ENCODE results near the gene DDX39B. TPM values are rescaled to one million over a fixed set of nuclear protein-coding genes. Genes with fewer than 3 reads are reported as not detected.
A peak's percentile ranks its signal among the peaks of the same experiment; 100 is the strongest.

The DDX39B gene
- polyA plus RNA-seq, 3 donors, result 64.1 to 1,059 (median 67.8) TPM

DNA sequence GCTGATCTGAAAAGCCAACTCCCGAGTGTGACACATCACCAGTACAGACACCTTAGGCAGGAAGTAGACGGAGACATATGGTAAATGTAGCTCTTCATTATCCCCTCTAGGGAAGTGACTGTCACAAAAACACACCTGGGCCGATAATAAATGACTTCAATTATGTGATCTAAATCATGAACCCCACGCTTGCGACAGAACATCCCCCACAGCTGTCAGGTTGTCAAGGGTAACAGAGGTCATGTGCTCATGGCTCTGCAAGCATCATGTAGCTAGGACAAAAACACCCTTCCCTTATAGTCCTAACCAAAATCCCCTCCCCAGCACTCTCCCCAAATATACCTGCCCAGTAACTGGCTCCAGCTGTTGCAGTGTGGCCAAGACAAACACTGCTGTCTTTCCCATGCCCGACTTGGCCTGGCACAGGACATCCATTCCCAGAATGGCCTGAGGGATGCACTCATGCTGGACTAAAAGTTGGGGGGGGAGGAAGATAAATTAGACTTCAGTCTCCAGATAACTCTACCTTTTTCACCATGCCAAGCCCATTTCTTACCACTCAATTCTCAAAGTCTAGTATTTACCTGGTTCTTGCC lies 2.9 kb downstream of the DDX39B start:
- TF ChIP-seq, protein P1, sequence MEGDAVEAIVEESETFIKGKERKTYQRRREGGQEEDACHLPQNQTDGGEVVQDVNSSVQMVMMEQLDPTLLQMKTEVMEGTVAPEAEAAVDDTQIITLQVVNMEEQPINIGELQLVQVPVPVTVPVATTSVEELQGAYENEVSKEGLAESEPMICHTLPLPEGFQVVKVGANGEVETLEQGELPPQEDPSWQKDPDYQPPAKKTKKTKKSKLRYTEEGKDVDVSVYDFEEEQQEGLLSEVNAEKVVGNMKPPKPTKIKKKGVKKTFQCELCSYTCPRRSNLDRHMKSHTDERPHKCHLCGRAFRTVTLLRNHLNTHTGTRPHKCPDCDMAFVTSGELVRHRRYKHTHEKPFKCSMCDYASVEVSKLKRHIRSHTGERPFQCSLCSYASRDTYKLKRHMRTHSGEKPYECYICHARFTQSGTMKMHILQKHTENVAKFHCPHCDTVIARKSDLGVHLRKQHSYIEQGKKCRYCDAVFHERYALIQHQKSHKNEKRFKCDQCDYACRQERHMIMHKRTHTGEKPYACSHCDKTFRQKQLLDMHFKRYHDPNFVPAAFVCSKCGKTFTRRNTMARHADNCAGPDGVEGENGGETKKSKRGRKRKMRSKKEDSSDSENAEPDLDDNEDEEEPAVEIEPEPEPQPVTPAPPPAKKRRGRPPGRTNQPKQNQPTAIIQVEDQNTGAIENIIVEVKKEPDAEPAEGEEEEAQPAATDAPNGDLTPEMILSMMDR (IDR thresholded peaks at IDR 0.05), result no peak
- DNase-seq, result no peak
- Histone ChIP-seq H3K9me3 (replicated peaks in 1 of 2; ENCODE audit: control insufficient read depth in 1 of 2, insufficient read depth in 1 of 2, low read length in 2 of 2) (no peaks in the 10 kb centered on the region), H3K27me3 (ENCODE audit: control insufficient read depth in 2 of 2, insufficient read depth in 2 of 2, low read length in 2 of 2) (no peaks in the 10 kb centered on the region), H3K4me2 (replicated peaks; ENCODE audit: extremely low read depth, low read length, poor library complexity, severe bottlenecking) (peak overlapping the region; percentile 97), H2AFZ (ENCODE audit: insufficient read depth, low read depth, low read length, poor library complexity, severe bottlenecking) (no peak overlapping the region), H4K20me1 (ENCODE audit: insufficient read depth, low read length) (peaks cover 72% of the 10 kb centered on the region), H3K79me2 (ENCODE audit: insufficient read depth, low read length) (peaks cover 95% of the 10 kb centered on the region), H3K4me3 (replicated peaks in 1 of 3; ENCODE audit: low read depth in 2 of 3, low read length in 3 of 3) (peak overlapping the region in 1 of 3 experiments; percentile 95), H3K36me3 (replicated peaks in 1 of 2; ENCODE audit: control insufficient read depth in 1 of 2, insufficient read depth in 2 of 2, low read length in 2 of 2) (peaks cover 63 to 65% of the 10 kb centered on the region in 2 donors), H3K9ac (ENCODE audit: insufficient read depth, low read length, poor library complexity, severe bottlenecking) (peak overlapping the region; percentile 90), H3K4me1 (ENCODE audit: control insufficient read depth in 1 of 2, insufficient read depth in 2 of 2, low read length in 2 of 2) (peaks cover 32 to 38% of the 10 kb centered on the region in 2 donors), H3K27ac (ENCODE audit: low read depth in 1 of 2, low read length in 2 of 2) (peak overlapping the region in 1 of 2 donors; percentile 97)
- Mint-ChIP-seq H3K4me3 (peak overlapping the region in 1 of 2 donors; percentile 23), H3K36me3 (peaks cover 60 to 66% of the 10 kb centered on the region in 2 donors), H3K4me1 (peaks cover 36% of the 10 kb centered on the region), H3K27me3 (ENCODE audit: low read depth in 3 of 3) (no peaks in the 10 kb centered on the region), H3K27ac (peak overlapping the region in 5 of 7 donors; percentile 29 to 66 (median 41)), H3K9me3 (peaks cover 0 to 2% (median 0%) of the 10 kb centered on the region in 7 donors)
- WGBS (ENCODE audit: insufficient coverage), result 81% methylated on average over 4 of the region's 6 CpGs
- intact Hi-C loops (cut with micrococcal nuclease), result no loop called here

DNA sequence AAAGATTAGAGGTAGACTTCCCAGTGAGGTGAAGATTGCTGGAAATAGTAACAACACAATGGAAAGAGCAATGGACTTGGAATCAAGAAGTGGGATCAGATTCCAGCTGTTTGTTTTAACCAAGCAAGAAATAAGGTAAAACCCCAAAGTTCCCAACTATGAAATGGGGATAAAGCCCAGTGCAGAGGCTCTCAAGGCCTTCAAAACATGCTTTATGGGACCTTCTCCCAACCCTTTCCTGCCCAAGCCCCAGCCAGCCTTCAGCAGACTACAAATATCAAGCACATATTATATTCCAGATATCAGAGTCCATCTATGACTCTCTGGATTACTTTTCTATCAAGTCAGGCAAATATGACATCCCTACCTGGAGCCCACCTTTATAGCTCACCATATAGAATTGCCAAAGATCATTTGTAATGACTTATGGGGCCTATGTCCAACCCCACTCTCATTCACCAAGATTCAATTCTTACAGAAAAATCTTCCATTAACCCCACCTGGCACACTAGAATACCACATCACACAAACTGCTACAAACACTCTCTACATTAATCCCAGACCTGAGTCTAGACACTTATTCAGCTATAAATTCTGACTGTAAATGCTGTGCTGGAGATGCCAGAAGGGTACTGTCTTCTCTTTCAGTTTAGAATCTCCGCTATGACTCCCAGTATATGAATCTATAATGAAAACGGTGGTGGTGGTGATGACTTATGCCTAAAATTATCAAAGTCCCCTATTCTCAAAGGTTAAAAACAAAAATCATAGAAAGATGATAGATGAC lies 6.1 kb downstream of the DDX39B start:
- WGBS (ENCODE audit: insufficient coverage), result no CpG with 5 or more reads among the region's 2 CpGs

More for the DNA sequence above, 6.1 kb downstream of the DDX39B start:
- no peaks in the 10 kb centered on the region for H3K9me3 ChIP-seq (replicated peaks in 1 of 2; ENCODE audit: control insufficient read depth in 1 of 2, insufficient read depth in 1 of 2, low read length in 2 of 2)
- H3K4me1 ChIP-seq (ENCODE audit: control insufficient read depth in 1 of 2, insufficient read depth in 2 of 2, low read length in 2 of 2), result peaks cover 22 to 23% of the 10 kb centered on the region in 2 donors
- TF ChIP-seq, protein P1 (IDR thresholded peaks at IDR 0.05), result no peak
- DNase-seq, result no peak
- H3K27ac Mint-ChIP-seq, result peak overlapping the region in 1 of 7 donors; percentile 22
- no peak overlapping the region for H3K4me3 ChIP-seq (replicated peaks in 1 of 3; ENCODE audit: low read depth in 2 of 3, low read length in 3 of 3)
- H2AFZ ChIP-seq (ENCODE audit: insufficient read depth, low read depth, low read length, poor library complexity, severe bottlenecking), result no peak overlapping the region
- H3K36me3 ChIP-seq (replicated peaks in 1 of 2; ENCODE audit: control insufficient read depth in 1 of 2, insufficient read depth in 2 of 2, low read length in 2 of 2), result peaks cover 94 to 97% of the 10 kb centered on the region in 2 donors
- no peaks in the 10 kb centered on the region for H3K9me3 Mint-ChIP-seq
- H3K4me3 Mint-ChIP-seq, result no peak overlapping the region
- H3K27me3 Mint-ChIP-seq (ENCODE audit: low read depth in 3 of 3), result no peaks in the 10 kb centered on the region
- intact Hi-C loops (cut with micrococcal nuclease), result no loop called here
- peaks cover 25% of the 10 kb centered on the region for H3K4me1 Mint-ChIP-seq
- H3K4me2 ChIP-seq (replicated peaks; ENCODE audit: extremely low read depth, low read length, poor library complexity, severe bottlenecking), result no peak overlapping the region
- H3K27ac ChIP-seq (ENCODE audit: low read depth in 1 of 2, low read length in 2 of 2), result no peak overlapping the region
- H4K20me1 ChIP-seq (ENCODE audit: insufficient read depth, low read length), result peaks cover 100% of the 10 kb centered on the region
- H3K79me2 ChIP-seq (ENCODE audit: insufficient read depth, low read length), result peaks cover 88% of the 10 kb centered on the region
- no peaks in the 10 kb centered on the region for H3K27me3 ChIP-seq (ENCODE audit: control insufficient read depth in 2 of 2, insufficient read depth in 2 of 2, low read length in 2 of 2)
- peaks cover 87 to 97% of the 10 kb centered on the region in 2 donors for H3K36me3 Mint-ChIP-seq
- no peak overlapping the region for H3K9ac ChIP-seq (ENCODE audit: insufficient read depth, low read length, poor library complexity, severe bottlenecking)

All from CD14-positive monocyte (primary cell).